Gastroesophageal sphincter (tissue), 4 donors: ENCODE measurements around the gene SYNE1. TPM values are rescaled to one million over a fixed set of nuclear protein-coding genes. Genes with fewer than 3 reads are reported as not detected.
"Not testable (repeated sequence)": the region's sequence is repeated elsewhere in the genome, so short reads cannot be mapped to it uniquely, and the experiment has no call there.

ENCODE experiments used
- ATAC-seq: fragments of 150-250 bp; one replicate; pipeline ENCODE4 v1.9.1; 2016; ENCODE audit warnings: mild to moderate bottlenecking, moderate library complexity
- H3K27ac ChIP-seq, 4 donors: fragments of 200-600 bp; sonication (generic) in 3 of 4; 1 replicate in 3 of 4; 2 replicates in 1 of 4; pipeline ENCODE4 v1.5.1; 2016 to 2019
- H3K27me3 ChIP-seq: fragments of 200-600 bp; sonication (generic); one replicate; pipeline ENCODE4 v1.5.1; 2019
- H3K36me3 ChIP-seq, 2 donors: fragments of 200-600 bp; sonication (generic); one replicate each; pipeline ENCODE4 v1.5.1; 2019; ENCODE audit warnings: control low read depth in 1 of 2
- H3K4me1 ChIP-seq, 3 donors: fragments of 200-600 bp; sonication (generic); 1 replicate in 2 of 3; 2 replicates in 1 of 3; pipeline ENCODE4 v1.5.1; 2016 to 2019; ENCODE audit warnings: control low read depth in 2 of 3
- H3K4me3 ChIP-seq, 2 donors: fragments of 200-600 bp; sonication (generic); one replicate each; pipeline ENCODE4 v1.5.1; 2019; ENCODE audit warnings: mild to moderate bottlenecking in 1 of 2, moderate library complexity in 1 of 2
- H3K9me3 ChIP-seq, 3 donors: fragments of 200-600 bp; sonication (generic); one replicate each; pipeline ENCODE4 v1.5.1; 2017 to 2019; ENCODE audit warnings: control low read depth in 2 of 3
- EP300 ChIP-seq: sonication (generic); formaldehyde crosslinking; IDR thresholded peaks from one replicate; pipeline ENCODE4 v1.6.1; 2017; ENCODE audit warnings: antibody characterized with exemption, mild to moderate bottlenecking
- POLR2A ChIP-seq, 2 donors: fragments of 450-650 bp; IDR thresholded peaks; one replicate each; pipeline ENCODE4 v1.6.1; 2017; ENCODE audit warnings: antibody characterized with exemption in 2 of 2, mild to moderate bottlenecking in 2 of 2, moderate library complexity in 1 of 2
- POLR2AphosphoS5 ChIP-seq: sonication (generic); formaldehyde crosslinking; IDR thresholded peaks from one replicate; pipeline ENCODE4 v1.6.1; 2017; ENCODE audit warnings: antibody characterized with exemption
- whole genome bisulfite sequencing, 2 donors: methylation state at CpG; one replicate each; pipeline ENCODE4 v1.1.5; 2018; ENCODE audit warnings: low coverage in 1 of 2; 5-methylcytosine and 5-hydroxymethylcytosine counted together
- total RNA-seq, 4 donors: library from RNA; depleted of rRNA; stranded (reverse); fragments of >200 nt; gene quantifications; one replicate each; pipeline ENCODE4 v1.1.0, GENCODE V29; 2016
- TF ChIP-seq, protein P1 (sequence below), 4 experiments: fragments of 200-600 bp in 2 of 4; fragments of 450-650 bp in 2 of 4; sonication (generic) in 1 of 4; IDR thresholded peaks; one replicate each; pipeline ENCODE4 v1.5.1; 2017 to 2019; ENCODE audit warnings: antibody characterized with exemption in 4 of 4, mild to moderate bottlenecking in 2 of 4, moderate library complexity in 2 of 4

Gene SYNE1, protein sequence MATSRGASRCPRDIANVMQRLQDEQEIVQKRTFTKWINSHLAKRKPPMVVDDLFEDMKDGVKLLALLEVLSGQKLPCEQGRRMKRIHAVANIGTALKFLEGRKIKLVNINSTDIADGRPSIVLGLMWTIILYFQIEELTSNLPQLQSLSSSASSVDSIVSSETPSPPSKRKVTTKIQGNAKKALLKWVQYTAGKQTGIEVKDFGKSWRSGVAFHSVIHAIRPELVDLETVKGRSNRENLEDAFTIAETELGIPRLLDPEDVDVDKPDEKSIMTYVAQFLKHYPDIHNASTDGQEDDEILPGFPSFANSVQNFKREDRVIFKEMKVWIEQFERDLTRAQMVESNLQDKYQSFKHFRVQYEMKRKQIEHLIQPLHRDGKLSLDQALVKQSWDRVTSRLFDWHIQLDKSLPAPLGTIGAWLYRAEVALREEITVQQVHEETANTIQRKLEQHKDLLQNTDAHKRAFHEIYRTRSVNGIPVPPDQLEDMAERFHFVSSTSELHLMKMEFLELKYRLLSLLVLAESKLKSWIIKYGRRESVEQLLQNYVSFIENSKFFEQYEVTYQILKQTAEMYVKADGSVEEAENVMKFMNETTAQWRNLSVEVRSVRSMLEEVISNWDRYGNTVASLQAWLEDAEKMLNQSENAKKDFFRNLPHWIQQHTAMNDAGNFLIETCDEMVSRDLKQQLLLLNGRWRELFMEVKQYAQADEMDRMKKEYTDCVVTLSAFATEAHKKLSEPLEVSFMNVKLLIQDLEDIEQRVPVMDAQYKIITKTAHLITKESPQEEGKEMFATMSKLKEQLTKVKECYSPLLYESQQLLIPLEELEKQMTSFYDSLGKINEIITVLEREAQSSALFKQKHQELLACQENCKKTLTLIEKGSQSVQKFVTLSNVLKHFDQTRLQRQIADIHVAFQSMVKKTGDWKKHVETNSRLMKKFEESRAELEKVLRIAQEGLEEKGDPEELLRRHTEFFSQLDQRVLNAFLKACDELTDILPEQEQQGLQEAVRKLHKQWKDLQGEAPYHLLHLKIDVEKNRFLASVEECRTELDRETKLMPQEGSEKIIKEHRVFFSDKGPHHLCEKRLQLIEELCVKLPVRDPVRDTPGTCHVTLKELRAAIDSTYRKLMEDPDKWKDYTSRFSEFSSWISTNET (N-terminal part only)
- 100 to 1,000 TPM; 160 to 268 (median 215) TPM for total RNA-seq

DNA sequence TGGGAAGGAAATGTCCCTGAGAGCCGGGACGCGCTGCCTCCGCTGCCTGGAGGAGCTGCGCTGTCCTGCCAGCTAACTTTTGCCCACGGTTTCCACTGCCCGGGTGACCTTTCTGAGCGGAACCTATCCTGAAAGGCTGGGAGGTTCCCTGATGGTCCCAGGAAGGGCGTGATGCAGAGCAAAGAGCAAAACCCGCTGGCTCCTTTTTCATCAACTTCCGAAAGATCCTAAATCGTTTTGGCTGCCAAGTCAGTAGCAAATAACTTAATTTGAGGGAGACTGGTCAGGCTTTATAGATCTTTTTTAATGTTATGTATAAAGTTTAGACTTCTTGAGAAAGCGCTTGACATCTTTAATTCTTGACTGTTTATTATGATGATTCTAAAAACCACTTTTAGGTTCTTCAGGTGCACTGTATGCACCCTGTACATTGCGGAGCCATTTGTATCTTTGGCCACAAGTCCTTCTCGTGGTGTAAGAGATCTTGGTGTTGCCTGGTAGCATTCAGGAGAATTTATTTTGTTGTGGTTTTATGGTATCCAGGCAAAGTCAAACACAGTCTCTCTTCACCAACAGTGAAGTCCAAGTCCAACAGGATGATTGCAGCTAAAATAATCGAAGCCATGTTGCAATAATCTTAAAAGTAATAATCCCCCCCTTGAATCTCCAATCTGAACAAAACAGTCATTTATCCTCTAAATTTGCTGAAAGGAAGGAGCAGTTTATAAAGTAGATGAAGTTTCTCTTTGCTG is at the start of gene SYNE1:
SYNE1 (minus strand) TSS at position 67 of the 752 bp plus-strand sequence. CDS start 9,031 bp downstream, outside the sequence.
- H3K27me3 ChIP-seq, result no peaks in the 10 kb centered on the region
- no peaks in the 10 kb centered on the region for H3K36me3 ChIP-seq
- 34 to 51% methylated on average over 7 to 9 of the region's 16 CpGs for WGBS, 2 donors
- peak within 1 kb of the TSS; percentile 59 to 79 for H3K4me3 ChIP-seq
- peak within 1 kb of the TSS in 3 of 4 donors; percentile 73 to 84 (median 81) for H3K27ac ChIP-seq
- TF ChIP-seq, protein P1, sequence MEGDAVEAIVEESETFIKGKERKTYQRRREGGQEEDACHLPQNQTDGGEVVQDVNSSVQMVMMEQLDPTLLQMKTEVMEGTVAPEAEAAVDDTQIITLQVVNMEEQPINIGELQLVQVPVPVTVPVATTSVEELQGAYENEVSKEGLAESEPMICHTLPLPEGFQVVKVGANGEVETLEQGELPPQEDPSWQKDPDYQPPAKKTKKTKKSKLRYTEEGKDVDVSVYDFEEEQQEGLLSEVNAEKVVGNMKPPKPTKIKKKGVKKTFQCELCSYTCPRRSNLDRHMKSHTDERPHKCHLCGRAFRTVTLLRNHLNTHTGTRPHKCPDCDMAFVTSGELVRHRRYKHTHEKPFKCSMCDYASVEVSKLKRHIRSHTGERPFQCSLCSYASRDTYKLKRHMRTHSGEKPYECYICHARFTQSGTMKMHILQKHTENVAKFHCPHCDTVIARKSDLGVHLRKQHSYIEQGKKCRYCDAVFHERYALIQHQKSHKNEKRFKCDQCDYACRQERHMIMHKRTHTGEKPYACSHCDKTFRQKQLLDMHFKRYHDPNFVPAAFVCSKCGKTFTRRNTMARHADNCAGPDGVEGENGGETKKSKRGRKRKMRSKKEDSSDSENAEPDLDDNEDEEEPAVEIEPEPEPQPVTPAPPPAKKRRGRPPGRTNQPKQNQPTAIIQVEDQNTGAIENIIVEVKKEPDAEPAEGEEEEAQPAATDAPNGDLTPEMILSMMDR (IDR thresholded peaks at IDR 0.05), result no peak
- TF ChIP-seq POLR2AphosphoS5 (no peak), POLR2A (IDR thresholded peaks at IDR 0.05) (no peak), EP300 (no peak)
- H3K9me3 ChIP-seq, result no peaks in the 10 kb centered on the region
- H3K4me1 ChIP-seq, result peaks cover 0 to 25% (median 0%) of the 10 kb centered on the region in 3 donors
- ATAC-seq, result peak; percentile 43

DNA sequence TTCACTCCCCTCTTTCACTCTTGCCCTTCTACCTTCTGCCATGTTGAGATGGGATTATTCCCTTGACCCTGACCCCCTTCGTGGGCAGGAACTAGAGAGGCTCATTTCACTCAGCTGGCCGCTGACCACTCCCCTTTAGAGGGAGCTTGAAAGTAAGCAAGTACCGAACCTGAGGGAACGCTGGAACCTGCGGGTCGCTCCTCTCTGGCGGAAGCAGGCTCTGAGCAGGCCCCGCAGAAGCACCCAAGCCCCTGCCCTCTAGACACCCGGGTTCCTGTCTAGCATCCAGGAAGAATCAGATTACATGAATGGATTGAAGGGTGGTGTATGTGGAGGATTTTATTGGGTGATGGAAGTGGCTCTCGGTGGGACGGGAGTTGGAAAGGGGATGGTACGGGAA is 48.7 kb upstream of the SYNE1 start:
- H3K9me3 ChIP-seq, result no peaks in the 10 kb centered on the region
- 69% methylated on average over 4 of the region's 12 CpGs; no CpG with 5 or more reads in 1 of the 2 donors for WGBS, 2 donors
- H3K4me3 ChIP-seq, result no peak overlapping the region
- no peaks in the 10 kb centered on the region for H3K36me3 ChIP-seq
- ATAC-seq, result no peak
- H3K27ac ChIP-seq, result no peak overlapping the region
- H3K27me3 ChIP-seq, result peaks cover 5% of the 10 kb centered on the region
- no peaks in the 10 kb centered on the region for H3K4me1 ChIP-seq
- TF ChIP-seq, protein P1 (IDR thresholded peaks at IDR 0.05), result no peak
- TF ChIP-seq EP300, result no peak
- no peak for TF ChIP-seq POLR2AphosphoS5
- TF ChIP-seq POLR2A (IDR thresholded peaks at IDR 0.05), result no peak

DNA sequence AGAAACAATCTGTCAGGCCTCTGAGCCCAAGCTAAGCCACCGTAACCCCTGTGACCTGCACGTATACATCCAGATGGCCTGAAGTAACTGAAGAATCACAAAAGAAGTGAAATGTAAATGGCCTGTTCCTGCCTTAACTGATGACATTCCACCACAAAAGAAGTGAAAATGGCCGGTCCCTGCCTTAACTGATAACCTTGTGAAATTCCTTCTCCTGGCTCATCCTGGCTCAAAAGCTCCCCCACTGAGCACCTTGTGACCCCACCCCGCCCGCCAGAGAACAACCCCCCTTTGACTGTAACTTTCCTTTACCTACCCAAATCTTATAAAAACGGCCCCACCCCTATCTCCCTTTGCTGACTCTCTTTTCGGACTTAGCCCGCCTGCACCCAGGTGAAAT is 45.8 kb upstream of the SYNE1 start:
- not testable (repeated sequence) for H3K36me3 ChIP-seq, H3K9me3 ChIP-seq, H3K27me3 ChIP-seq, H3K4me3 ChIP-seq, H3K4me1 ChIP-seq, H3K27ac ChIP-seq, ATAC-seq
- 36 to 38% methylated on average over 4 to 8 of the region's 8 CpGs for WGBS, 2 donors

DNA sequence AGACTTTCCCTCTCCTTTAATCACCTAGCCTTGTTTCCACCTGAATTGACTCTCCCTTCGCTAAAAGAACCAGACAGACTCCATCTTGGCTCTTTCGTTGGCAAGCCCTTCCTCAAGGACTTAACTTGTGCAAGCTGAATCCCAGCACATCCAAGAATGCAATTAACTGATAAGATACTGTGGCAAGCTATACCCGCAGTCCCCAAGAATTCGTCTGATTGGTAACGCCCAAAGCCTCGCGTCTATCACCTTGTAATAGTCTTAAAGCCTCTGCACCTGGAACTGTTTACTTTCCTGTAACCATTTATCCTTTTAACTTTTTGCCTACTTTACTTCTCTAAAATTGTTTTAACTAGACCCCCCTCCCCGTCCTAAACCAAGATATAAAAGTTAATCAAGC is 45.0 kb upstream of the SYNE1 start:
- Histone ChIP-seq H3K4me1 (no peaks in the 10 kb centered on the region), H3K36me3 (no peaks in the 10 kb centered on the region), H3K4me3 (no peak overlapping the region), H3K9me3 (no peaks in the 10 kb centered on the region), H3K27me3 (peaks cover 5% of the 10 kb centered on the region), H3K27ac (no peak overlapping the region)
- 24 to 29% methylated on average over 6 to 8 of the region's 8 CpGs for WGBS, 2 donors
- no peak for ATAC-seq
- no peak for TF ChIP-seq POLR2AphosphoS5
- TF ChIP-seq POLR2A (IDR thresholded peaks at IDR 0.05), result no peak
- TF ChIP-seq EP300, result no peak
- TF ChIP-seq, protein P1 (IDR thresholded peaks at IDR 0.05), result no peak
